NCI-H2196 (cell line): ENCODE data around the gene SOX18.

Experiments used
- DNase-seq: peaks from one replicate; lab custom pipeline; 2025; ENCODE audit not compliant: unreplicated experiment; lab: John Stamatoyannopoulos, UW

SOX18 gene

DNA sequence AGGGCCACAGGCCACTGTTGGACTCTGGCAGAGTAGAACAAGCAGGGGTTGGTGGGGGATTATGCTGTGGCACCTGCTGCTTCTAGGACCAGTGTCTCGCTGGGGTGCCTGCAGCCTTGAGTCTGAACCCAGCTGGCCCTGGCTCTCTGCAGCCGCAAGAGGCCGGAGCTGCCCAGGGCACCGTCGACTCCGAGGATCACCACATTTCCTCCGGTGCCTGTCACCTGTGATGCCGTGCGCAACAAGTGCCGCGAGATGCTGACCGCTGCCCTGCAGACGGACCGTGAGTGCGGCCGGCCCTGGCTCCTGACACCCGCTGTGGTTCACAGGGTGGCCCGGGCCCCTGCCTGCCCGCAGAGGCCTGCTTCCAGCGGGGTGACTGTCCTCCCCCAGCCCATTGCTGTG is 19.8 kb upstream of the SOX18 start:
- no peak for DNase-seq

DNA sequence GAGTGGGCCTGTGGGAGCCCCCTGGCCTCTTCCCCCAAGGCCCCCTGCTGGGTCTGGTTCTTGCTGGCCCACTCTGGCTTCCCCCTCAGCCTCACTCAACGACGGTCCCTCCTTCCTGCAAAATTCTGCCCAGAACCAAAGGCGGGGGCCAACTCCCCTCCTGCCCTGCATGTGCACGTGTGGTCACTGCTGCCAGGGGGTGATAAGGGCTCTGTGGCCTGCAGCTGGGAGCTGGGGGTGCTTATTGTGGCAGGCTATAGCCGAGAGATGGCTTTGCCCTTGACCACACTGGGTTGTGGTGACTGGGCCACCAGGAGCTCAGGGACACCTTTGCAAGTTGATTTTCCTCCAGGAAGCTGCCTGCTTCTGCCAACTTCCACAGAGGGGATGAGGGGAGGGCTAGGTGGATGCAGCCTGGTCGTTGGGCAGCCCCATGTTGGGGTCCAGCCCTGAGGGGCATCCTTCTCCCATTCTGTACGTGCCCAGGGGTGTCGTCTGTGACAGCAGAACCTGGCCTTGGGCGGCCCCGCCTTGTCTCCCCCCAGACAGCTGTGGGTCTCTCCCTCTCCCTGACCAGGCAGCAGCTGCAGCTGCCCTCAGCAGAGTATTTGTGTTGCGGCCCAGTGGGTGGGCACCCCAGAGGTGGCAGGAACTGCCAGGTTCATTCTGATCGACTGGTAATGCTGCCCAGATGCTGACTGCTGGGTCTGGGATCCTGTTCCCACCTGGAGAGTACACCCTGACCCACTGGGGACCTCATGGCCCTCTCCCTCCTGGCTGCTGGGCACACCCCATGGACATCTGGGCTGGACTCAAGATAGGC is 19.2 kb upstream of the SOX18 start:
- no peak for DNase-seq

DNA sequence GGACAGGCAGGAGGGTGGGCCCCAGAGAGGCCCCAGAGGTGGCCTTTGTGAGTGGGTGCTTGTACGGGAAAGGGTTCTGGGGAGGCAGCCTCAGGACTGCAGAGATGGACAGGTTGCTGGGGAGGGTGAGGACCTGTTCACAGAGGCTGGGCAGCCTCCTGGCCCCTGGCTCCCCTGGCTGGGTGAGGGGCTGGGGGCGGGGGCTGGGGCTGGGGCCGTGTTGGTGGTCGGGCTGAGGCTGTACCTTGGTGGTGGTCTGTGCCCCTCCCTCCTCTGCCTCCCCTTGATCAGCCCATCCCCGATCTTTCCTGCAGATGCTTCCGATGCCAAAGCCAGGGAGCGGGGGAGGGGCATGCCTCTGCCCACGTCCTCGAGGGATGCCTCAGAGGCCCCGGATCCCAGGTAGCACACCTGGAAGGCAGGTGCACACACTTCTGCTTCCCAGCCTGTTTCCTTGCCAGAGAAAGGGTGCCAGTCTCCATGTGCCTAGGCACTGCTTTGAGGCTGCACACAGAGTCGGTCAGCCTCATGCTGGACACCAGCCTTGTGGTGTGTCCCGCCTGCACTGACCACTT is 18.4 kb upstream of the SOX18 start:
- no peak for DNase-seq

DNA sequence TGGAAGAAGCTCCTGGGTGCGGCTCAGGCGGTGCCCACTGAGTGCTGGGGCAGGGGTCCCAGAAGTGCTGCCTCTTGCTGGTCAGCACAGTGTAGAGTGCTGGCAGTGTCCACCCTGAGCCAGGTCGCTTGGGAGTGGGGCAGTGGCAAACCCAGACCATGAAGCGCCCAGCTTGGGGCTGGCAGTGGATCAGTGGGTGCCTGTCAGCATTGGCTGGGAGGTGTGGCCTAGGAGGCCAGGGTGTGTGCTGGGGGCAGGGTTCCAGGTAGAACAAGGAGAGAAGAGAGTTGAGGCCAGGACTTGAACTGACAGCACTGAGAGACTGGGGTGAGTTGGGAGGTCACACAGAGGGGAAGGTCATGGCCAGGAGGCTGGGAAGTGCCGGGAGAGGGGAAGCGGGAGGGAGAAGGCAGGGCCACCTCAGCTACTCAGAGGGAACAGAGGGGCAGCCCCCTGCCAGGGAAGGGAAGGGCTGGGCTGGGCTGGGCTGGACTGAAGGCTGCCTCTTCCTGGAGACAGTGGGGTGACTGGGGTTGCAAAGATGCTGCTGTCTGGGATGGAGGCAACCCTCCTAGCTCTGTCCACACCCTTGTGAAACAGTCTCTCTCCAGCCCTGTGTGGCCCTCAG is 17.7 kb upstream of the SOX18 start:
- DNase-seq = no peak

DNA sequence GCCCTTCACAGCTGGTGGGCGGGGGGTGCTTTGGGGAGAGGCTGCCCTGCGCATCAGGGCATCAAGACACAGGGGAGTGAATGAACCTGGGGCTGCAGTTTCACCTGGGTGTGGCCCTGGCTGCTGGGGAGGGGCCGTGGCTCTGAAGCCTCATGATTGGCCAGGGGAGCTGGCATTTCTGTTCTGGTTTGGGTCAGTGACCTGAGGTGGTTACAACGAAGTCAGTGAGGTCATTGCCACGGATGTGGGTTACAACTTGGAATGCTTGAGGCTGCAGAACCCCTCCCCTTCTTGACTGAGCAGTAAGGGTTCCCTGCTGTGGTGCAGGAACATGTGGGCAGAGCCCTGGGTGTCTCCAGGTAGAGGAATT is 16.5 kb upstream of the SOX18 start:
- DNase-seq = peak; percentile 28

DNA sequence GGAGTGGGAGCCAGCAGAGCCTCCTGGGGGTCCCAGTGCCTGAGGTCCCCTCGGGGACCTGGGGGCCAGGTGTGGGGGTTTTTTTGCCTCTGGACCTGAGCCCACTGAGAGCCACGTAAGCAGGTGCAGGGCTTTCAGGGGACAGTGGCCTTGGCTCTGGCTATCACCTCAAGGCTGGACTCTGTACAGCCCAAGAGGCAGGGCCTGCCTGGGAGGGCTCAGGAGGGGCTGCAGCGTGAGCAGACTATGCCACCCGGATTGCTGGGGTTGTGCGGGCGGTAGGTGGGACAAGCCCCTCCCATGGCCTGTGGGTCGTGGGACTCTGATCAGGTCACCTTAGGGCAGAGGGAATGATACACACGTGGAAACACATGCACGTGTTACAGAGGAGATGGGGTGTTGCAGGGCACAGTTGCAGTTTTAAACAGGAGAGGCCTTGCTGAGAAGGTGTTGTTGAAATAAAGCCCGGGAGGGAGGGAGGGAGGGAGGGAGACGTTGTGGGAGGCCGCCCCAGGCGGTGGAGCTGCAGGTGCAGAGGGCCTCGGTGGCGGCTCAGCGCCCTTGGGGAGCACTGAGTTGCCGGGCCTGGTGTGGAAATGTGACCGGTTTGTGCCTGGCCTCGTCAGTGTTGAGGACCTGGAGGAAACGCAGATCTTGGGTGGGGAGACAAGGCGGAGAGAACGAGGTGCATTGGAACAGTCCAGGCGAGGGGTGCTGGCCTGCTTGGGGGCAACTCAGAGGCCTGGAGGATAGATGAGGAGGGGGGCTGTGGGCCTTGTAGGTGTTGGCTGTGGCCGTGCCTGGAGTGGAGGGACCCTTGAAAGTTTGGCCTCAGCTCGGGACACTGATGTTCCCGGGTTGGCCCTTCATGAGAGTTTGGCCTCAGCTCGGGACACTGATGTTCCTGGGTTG is 15.9 kb upstream of the SOX18 start:
- no peak for DNase-seq

DNA sequence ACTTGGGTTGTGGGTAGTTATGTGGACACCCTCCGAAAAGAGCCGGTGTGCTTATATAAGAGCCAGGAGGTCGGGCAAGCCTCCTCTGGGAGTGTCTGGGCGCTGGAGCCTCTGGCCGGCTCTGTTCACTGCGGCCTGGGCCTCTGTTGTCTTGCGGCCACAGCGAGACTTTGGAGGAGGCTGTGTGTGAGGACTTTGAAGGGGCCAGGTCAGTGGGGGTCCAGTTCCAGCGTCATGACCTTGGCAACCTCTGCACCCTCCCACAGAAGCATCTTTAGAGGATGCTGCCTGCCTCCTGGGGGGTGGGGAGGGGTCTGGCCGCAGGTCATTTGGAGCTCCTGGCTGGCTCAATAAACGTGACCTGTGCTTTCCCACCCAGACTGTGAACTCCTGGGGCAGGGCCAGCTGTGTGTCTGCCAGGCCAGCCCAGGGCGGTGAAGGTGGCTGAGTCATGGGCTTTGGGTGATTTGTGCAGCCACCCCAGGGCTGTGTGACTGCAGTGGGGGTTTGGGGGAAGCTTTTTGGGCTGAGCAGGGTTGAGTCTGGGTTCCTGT is 14.8 kb upstream of the SOX18 start:
- no peak for DNase-seq

DNA sequence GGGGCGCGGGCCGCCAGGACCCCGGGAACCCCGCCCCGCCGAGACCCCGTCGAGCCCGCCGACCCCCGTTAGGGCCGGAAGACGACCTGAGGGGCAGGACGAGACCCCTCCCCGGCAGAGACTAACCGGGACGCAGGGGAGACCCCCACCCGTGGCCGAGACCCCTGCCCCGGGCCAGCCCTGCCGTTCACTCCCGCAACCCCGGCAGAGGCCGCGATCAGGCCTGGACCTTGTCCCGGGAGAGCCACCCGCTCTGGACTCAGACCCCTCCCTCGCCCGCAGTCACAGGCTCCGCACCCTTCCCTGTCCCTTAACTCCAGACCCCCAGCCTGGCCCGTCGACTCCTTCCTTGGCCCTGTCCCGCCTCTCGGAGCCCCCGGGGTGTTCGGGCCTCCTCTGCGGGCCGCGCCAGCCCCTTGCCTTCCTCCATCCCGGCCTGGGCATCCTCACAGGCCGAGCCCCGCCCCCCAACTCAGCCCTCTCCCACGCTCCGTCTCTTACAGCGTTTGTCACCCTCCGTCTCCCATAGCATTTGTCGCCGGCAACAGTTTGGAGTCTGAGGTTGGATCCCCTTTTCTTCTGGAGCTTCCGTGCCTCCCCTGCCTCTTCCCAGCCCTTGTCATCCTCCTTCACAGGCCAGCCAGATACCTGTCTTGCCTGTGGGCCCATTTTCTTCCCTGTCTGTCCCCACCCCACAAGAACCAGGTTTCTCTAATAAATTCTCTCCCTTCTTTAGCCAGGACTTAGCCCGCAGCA is 14.1 kb upstream of the SOX18 start:
- DNase-seq = no peak

DNA sequence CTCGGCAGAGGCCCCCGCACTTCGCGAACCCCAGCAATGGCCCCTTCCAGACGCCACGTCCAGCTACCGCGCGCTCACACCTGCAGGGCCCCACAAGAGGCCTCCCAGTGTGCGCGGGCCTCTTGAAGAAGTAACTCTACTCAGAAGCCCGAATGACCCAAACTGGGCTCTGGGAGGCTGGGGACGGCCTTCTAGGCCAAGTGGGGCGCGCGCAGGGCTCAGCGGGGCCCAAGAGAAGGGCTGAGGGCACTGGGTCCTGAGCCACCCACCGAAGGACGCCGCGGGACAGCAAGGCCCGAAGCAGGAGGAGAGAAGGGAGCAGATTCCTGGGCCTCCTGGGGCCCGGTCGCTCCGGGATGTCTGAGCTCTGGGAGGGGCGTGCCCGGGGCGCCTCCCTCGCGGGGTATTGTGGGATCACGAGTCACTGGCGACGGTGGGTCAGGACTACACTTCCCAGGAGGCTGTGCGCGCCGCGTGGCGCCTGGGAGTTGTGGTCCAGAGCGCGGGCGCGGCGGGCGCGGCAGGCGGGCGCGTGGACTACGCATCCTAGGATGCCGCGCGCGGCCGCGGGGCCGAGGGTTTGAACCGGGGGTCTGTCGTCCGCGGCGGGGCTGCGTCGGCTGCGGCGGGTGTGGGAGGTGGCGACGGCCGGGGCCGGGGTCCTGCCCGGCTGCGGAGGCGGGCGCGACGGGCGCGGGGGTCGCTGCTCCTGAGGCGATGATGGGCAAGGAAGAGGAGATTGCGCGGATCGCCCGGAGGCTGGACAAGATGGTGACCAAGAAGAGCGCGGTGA is 13.4 kb upstream of the SOX18 start, which contains the start of gene TCEA2:
TSS of gene TCEA2 (plus strand) at position 603 of the 793 bp plus-strand sequence. CDS start at position 718, 115 bp downstream.
- peak; percentile 97 for DNase-seq

DNA sequence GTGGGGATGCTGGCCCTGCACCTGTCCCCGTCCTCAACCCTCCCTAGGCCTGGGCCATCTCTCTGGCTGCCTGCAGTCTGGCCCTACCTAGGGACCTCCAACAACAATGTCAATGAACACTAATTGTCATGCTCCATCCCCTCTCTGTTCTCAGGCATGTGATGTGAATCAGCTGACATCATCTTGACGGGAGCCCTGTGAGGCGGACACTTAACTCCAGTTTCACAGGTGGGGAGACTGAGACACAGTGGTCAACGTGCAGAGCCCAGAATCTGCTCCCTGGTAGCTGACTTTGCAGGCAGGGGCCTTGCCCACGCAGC is 12.8 kb upstream of the SOX18 start:
- no peak for DNase-seq

DNA sequence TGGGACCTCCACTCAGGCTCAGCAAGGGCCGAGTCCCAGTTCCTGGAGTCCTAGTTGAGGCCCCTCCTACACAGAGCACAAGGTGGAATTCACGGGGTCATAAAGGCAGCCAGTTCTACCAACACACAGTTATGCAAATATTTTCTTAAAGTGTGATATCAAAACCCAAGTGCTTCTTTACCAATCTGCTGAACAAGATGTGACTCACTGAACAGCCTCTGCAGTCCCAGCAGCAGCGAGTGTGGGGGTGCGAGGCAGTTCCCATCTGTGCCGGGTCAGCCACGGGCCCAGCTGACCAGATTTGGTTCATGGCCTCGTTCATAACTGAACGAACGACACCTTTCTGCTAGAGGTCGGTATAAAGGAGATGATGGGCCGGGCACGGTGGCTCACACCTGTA is 9.1 kb upstream of the SOX18 start:
- no peak for DNase-seq

DNA sequence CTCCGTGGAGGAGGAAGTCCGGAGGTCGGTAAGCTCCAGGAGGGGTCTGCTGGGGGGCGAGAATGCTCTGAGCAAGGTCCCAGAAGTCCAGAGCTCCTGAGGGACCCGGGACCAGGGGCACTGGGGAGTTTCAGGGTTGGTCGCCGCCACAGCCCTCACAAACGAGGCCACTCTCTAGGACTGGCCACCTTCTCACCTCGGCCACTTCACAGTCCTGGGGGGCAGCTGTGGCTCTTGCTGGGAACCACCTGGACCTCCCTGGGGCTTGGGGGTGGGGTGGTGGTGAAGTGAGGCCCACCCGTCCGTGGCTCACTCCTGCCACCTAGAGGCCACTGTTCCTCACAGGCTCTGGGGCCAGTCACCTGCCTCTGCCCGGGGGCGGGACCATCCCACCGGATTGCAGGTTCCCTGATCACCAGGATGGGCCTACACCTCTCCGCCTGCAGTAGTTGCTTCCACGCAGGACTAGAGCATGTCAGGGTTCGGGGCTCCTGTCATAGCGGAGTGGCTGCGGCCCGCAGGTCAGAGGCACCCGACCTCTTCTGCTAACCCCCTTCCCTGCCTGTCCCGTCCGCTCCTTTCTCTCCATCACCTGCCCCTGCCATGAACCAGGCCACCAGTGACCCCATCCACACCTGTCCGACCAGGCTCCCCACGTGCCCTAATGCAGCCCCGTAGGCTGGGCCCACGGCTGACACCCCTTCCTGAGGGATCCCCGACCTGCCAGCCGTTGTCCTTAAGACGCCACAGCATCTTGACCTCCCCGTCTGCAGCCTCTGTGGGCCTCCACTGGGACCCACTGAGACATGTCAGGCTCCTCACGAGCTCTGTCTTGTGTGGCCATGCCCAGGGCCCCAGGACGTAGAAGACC is 8.4 kb upstream of the SOX18 start:
- DNase-seq = peak; percentile 90

DNA sequence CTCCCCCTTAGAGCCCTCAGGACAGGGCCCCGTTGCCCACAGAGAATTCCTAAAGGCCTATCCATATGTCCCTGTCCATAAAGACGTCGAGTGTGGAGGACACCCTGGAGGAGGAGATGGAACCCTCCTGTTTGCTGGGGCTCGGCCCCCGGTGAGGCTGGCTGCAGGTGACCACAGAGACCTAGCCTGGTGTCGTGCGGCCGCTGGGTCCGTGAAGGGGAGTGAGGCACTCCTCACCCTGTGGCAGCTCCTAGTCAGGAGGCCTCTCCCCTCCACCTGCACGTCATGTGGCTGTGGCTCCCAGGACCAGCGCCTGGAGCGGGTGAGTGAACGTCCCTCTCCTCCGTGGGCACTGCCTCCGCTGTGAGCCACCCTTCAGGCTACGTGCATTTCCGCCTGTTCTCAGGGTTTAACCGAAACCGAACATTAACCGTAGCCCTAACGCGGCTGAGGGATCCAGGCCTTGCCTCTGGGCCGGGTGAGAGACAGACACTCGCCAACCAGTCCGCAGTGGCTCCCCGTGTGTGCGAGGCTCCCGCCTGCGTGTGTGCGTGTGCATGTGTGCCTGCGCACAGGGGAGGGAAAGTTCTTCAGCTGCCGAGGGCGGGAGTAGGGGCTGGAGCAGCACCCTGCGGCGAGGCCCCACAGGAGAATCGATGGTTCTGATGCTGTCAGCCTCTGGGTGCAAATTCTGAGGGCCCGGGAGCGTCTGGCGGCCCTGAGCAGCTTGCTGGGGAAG is 7.6 kb upstream of the SOX18 start:
- DNase-seq = no peak

DNA sequence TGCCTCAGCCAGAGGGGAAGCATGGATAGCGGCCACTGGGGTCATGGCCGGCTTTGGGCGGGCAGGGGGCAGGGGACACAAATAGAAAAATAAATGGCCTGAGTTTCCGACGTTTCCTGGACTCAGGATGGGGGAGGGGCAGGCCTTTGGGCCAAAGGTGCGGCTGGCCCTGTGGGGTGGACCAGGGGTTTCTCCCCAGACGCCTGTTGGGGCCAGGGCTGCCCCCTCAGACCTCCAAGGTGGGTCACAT is 7.1 kb upstream of the SOX18 start:
- DNase-seq = no peak

DNA sequence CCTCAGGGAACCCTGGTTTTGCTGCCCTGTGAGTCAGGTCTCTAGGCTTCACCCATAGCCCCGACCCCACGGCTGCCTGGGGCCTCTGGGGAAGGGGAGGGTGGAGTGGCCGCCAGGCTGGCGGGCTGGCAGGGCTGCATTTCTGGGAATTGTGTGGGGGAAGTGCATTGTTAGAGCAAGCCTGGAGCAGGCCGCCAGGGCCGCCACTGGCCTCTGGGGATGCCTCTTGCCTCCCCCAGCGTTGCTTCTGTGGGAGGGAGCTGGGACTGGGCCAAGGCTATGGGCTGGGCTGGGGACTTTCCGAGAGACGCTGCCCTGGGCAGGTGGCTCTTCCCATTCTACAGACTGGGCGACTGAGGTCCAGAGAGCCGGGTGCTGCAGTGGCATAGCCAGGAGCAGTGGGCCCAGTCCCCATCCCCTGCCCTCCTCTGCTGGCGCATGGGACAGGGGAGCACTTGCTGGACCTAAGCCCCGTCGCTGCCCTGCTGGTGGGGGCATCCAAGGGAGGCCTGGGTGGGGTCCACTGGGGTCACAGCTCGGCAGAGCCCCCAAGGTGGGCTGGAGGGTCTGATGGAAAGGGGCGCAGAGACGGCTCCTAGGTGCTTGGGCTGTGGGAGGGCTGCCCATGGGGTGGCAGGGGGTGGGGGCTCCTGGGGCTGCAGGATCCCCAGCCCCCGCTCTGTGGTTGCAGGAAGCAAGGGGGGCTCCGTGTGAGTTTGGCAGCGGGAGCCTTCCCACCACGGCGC is 6.6 kb upstream of the SOX18 start:
- peak; percentile 28 for DNase-seq

DNA sequence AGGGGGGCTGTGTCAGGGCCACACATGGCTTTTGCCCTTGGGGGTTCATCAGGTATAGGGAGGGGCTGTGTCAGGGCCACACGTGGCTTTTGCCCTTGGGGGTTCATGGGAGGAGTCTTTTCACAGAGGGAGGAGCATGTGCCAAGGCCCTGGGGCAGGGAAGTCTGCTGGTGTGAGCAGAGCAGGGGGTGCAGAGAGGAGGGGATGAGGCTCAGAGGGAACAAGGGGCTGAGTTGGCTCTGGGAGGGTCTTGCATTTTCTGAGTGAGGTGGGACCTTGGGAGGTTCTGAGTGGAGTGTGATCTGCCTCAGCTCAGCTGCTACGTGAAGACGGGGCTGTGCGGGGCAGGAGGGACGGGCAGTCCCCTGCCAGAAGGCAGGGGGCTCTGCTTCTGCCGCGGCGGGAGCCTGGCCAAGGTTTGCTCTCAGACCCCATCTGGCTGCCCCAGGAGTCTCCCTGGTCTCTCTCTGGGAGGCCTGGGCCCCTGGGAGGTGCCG is 6.0 kb upstream of the SOX18 start:
- no peak for DNase-seq
